Activated CD8-positive, alpha-beta memory T cell treated with anti-CD3 and anti-CD28 coated beads for 4 hours (primary cell): Measurements from ENCODE around the gene SSRP1.
"Not testable (repeated sequence)": the region's sequence is repeated elsewhere in the genome, so short reads cannot be mapped to it uniquely, and the experiment has no call there.

ENCODE experiments used
- DNase-seq, 2 donors: peaks; one replicate each; pipeline ENCODE4 v3.0.0-alpha.2; 2020; ENCODE audit warnings: low read depth in 2 of 2

The SSRP1 gene

GRCh38 chr11:57339328-57339727 is 3.6 kb upstream of the SSRP1 start:
- DNase-seq, result no peak

GRCh38 chr11:57338142-57338541 is 2.5 kb upstream of the SSRP1 start, which contains the start of gene P2RX3:
TSS of gene P2RX3 (plus strand) at chr11:57338352. CDS start at chr11:57338551, 199 bp downstream.
- no peak for DNase-seq

GRCh38 chr11:57336856-57337255 is 1.2 kb upstream of the SSRP1 start:
- not testable (repeated sequence) for DNase-seq

DNA sequence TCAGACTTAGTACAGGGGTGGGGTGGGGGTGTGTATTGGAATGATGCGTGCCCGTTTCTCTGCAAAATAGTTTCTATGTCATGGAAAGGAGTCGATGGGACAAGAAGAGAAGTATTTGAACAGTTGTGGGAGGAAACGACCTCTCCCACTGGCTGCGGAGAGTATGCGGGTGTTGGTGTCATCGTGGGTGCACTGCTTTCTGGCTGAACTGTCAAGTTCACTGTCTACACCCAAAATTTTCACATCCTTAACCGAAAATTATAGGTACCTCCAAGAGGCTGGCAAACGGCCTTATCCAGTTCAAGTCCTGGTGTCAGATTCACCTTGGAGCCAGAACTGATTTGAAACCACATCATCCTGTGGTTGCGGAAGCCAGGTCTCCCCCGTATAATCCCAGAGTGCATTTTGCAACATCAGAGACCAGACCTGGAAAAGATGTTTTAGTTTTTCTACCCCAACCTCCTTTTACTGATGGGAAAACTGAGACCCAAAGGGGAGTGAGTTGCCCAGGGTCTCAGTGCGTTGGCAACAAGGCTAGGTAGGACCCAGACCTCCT is 497 bp upstream of the SSRP1 start:
- DNase-seq, result no peak

GRCh38 chr11:57335023-57335342 is 709 bp downstream of the SSRP1 start:
- DNase-seq, result no peak

- no peak for DNase-seq
Measured at GRCh38 chr11:57332694-57333440, 2.8 kb downstream of the SSRP1 start.

DNA sequence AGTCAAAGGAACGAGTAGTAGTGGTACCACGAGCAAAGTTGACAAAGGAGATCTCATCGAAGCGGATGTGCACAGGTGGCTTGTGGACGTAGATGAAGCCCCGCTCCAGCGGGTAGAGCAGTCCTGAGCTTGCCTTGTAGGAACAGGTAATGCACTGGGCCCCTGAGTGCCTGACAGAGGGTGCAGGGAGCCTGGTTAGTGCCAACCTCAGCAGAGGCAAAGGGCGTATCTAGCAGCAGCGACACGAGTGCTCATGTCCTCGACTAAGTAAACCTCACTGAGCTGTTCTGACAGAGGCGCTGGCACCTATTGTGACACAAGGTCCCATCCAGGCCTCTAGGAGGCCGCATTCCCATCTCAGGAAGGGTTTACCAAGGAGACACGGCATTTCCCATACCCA is 4.0 kb downstream of the SSRP1 start:
- no peak for DNase-seq

- no peak for DNase-seq
Measured at GRCh38 chr11:57330029-57330428, 5.7 kb downstream of the SSRP1 start.

DNA sequence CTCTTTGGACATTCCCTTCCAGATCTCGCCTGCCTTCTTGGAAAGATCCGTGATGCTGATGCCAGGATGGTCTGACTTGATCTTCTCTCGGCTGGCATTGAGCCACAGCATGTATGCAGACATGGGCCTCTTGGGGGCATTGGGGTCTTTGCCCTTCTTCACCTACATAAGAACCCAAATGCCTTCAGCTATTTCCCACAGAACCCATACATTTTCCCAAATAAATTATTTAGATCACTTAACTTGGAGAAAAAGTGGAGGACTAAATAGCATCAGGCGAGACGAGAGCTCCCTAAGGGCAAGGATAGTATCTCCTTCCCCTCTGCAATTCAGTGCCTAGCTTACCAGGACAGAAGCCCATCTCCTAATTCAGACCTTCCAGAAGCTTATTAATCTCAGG is 8.0 kb downstream of the SSRP1 start:
- no peak for DNase-seq

GRCh38 chr11:57325735-57326048 is 10.0 kb downstream of the SSRP1 start:
- DNase-seq, result no peak

DNA sequence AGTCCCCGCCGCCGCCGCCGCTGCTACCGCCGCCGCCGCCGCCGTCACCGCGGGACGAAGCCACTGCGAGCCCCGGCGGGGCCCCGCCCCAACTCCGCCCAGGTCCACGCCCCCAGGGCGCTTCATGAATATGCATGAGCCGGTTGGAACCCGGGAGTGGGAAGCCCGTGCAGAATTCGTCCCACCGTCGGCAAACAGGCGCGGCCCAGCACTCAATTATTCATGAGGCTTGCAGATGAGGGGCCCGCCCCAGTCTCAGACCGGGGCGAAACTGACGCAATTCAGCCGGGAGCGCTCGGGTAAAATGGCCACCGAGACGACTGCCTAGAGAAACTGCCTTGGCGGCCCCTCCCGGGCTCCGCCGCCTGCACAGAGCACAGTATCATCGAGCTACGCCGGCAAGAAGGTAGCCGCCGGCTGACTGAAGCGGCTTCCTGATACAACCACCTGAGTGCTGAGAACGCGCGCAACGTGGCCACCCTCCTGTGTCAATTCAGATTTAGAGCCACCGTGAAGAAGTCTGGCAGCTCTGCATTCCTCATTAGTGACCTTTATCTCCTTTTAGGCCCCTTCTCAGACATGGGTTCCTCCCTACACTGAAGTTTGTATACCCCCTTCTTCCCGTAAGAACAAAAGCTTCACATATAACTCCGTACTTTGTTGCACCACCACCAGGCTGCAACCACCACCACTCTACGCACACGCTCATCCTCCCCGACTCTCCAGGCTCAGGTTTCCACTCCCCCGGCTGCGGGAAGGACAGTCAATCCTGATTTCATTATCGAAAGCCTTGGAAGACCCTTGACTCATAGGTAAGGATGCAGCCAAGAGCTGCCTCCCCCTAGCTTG is 10.6 kb downstream of the SSRP1 start, which contains the start of gene TNKS1BP1:
Gene TNKS1BP1, minus strand, starts transcription at position 67 of the 849 bp plus-strand sequence. CDS start 3,067 bp downstream, outside the sequence.
- DNase-seq, result peak; percentile 88 to 90

DNA sequence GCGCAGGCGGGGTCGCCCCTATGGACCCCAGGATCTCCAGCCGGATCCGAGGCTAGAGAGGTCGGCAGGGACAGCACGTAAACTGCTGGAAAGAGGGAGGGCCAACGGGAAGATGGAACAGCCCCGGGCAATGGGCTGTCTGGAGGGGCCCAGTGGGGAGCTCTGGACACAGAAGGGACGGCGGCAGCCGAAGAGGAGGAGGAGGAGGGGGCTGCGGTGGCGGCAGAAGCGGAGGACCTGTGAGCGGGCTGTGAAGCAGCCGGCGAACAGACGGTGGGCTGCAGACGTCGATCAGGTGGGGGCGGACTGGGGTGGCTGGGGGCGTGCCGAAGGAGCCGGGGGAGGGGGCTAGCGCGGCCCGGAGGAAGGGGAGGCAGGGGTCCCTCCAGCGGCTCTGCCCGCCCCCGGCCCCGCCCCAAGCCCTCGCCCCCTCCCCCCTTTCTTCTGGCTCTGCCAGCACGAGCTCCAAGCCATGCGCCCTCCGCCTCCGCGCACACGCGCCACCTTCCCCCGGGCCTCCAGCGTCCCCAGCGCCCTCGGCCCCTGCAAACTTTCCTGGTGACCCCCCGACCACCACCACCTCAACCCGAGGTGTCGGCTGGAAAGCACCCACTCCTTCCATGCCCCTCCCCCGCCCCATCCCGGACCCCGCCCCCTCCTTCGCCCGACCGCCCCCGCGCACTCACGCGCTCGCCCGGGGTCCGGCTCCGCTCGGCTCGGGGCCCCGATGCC is 11.4 kb downstream of the SSRP1 start:
- no peak for DNase-seq

DNA sequence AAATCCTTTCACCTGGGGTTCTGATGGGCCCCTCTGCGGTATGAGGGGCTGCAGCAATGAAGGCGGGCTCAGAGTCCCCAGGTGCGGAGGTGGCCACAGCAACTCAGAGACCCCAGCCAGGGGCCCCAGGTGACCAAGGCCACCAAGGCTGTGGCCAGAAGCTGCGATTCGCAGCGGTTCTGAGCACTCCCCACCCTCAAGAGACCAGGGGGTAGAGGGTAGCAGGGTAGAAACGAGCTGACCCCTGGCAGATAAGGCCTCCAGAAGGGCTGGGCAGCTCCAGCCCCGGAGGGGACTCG is 11.9 kb downstream of the SSRP1 start:
- no peak for DNase-seq

DNA sequence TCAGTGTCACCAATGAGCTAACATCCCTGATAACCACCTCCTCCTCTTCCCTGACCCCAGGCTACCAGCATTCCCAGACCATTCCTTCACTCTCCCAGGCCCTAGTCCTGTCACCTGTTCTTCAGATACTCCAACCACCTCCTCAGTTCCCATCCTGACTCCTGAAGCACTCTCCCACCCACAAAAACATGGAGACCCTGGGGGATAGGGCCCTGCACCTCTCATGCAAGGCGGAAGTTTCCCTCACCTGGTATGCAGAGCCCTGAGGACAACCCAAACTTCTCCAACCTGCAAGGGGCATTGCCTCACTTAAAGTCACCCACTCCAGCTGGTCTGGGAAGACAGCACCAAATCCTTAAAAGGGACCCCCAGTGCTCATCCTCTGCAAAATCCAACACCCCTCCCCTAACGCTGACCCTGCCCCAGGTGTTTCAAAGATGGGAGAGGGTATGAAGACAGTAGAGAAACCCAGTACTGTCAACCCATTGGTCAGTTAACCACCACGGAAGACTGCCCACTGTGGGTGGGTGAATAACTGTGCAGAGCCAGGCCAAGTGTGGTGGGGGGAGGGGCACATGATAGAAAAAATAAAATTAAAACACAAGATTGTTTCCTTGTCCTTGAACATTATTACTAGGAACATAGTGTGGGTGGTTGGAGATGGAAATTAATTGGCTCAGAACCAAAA is 12.4 kb downstream of the SSRP1 start:
- DNase-seq, result no peak

- DNase-seq, result no peak
Measured at GRCh38 chr11:57322256-57323166, 13.2 kb downstream of the SSRP1 start.

GRCh38 chr11:57321388-57322255 is 14.1 kb downstream of the SSRP1 start:
- DNase-seq, result no peak

GRCh38 chr11:57320719-57321387 is 14.8 kb downstream of the SSRP1 start:
- no peak for DNase-seq

DNA sequence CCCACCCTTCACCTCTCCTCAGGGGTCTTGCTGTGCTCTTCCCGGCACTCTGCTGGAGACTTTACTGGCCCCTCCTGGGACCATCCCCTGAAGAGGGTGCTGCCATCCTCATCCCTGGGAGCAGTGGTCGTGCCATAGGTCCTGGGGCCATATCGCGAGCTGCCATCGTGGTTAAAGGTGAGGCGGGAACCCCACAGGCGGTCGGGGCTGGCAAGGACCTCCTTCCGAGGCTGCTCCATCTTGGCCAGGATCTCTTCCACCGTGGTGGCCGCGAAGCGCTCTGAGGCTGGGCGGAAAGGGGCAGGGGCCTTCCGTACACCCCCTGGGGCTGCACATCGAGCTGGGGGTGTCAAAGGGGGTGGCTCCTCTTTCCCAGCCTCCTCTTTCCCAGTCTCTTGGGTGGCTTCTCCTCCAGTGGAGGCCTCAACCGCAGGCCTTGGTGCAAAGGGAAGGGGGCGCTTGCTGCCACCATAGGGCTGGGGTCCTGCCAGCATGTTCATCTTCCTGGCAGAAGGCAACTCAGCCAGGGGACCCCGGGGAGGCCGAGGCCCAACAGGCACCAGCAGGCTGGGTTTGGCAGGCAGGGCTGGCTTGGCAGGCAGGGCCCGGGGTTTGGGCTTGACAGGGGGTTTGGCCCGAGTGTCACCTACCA is 15.5 kb downstream of the SSRP1 start:
- no peak for DNase-seq

- DNase-seq, result no peak
Measured at GRCh38 chr11:57318178-57318577, 17.5 kb downstream of the SSRP1 start.
